NCI-H2107 (cell line): Measurements from ENCODE around the gene JDP2.
A peak's percentile ranks its signal among the peaks of the same experiment; 100 is the strongest.

Experiments
- DNase-seq: peaks from one replicate; lab custom pipeline; 2025; lab: John Stamatoyannopoulos, UW

JDP2 gene

GRCh38 chr14:75409316-75410205, 18.3 kb upstream of the JDP2 start:
- no peak for DNase-seq

- DNase-seq: peak; percentile 61
Observed at GRCh38 chr14:75411214-75411540, 16.6 kb upstream of the JDP2 start.

DNA sequence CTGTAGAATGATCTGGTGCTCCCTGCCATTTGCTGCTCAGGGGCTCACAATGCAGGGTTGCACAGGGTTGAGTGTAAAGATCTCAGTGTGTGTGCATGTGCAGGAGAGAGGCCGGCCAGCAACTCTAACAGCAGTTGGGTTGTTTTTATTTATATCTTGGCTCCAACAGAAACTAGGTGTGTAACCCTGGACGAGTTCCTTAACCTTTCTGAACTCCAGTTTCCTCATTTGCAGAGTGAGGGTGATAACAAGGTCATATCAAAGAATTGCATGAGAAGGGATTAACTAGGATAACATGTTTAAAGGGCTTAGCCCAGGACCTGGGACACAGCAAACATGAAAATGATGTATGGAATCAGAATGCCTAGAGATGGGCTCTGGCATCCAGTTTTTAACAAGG, 14.8 kb upstream of the JDP2 start:
- DNase-seq: no peak

DNA sequence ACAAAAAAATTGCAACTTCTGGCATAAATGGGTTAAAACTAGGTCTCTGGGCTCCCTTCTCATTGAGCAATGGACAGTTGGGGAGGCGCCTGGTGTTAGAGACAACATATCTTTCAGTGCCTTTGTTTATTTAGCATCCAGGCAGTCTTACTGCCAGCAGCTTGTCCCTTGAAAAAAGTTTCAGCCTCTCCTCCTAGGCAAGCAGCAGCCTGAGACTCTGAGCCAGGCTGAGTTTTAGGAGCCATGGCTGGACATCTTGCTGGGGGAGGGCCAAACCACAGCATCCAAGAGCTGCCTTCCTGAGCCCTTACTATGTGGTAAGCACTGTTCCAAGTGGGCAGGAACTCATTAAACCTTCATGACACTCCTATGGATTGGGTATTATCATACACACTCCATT, 10.1 kb upstream of the JDP2 start:
- no peak for DNase-seq

DNA sequence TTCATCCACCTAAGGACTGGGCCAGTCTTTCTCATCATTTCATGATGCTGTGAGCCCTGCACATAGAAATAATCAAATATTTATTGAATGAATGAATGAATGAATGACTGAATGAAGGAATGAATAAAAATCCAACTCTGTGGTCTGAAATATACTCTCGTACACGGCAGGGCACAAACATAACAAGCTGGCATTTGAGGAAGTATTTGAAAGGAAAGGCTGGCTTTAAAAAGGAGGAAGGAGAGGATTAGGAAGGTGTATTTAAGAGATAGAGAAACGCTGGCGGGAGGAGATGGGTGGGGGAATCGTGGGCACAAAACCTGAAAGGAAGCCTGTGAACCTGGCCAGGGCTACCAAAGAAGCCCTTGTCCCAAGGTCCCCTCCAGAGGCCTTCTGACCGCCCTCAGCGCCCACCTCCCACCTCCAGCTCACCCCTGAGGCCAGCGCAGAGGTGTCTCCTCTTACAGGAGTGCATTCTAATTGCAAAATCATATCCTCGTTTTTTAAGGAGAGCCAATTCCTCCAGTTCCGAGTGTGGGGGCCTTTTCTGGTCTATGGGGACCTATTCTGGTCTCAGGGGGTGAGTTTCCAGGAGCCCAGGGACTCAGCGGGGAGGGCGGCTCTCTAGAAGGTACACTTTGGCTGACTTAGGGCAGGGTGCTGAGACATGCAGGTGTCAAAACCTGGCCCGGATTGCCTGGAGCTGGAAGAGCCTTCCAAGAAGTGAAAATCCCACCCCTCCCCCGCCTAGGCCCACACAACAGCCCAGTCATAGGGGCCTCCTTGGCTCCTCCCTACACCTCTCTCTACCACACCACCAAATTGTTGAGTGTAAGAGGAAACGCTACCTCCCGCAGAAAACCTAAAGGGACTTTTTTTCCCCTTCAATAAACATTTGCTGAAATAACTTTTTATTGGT, 8.7 kb upstream of the JDP2 start:
- DNase-seq: peak; percentile 44

DNA sequence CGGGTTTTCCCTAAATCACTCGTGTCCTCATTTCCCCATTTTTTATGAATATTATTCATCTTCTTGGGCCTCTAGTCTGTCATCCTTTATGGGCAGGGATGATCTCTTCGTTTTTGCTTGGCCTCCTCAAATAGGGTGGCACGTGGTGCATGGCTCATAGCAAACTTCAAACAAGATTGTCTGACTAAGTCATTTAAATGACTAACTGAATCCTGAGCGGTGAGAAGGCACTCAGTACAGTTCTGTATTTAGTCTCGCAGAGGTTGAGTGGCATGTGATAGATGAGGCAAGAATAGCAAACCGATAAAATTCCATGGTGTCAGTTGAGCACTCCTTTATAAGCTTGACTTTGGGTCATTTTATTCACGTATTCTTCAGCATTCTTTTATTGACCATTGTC, 5.7 kb upstream of the JDP2 start:
- no peak for DNase-seq

DNA sequence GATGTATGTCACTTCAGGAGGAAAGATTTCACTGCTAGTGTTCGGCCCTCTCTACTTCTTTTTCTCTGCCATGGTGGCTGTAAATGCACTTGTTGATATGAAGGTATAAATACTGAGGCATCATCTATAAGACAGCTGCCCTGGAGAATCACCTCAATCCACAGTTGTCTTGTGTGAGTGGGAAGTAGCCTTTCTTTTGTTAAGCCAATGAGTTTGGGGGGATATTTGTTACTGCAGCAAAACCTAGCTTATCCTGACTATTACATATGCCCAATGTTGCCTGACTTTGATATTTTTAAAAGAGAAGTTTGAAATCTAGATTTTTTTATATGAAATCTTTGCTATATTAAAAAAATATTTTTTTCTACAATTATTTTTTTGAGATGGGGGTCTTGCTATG, 3.3 kb upstream of the JDP2 start:
- no peak for DNase-seq

DNA sequence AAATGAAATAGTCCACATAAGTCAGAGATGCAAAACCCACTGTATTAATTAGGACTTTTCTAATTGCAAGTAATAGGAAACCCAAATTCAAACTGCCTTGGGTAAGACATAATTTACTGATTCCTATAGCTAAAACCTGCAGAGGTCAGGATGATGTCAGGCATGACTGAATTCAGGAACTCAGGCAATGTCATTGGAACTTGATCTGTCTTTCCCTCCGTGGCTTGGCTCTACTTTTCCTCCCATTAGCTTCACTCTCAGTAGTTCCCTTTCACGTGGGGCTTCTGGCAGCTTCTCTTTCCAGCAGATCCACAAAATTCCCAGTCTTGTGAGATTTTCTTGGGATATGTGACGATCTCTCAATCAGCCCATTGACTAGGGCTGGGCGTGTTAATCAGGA, 2.4 kb upstream of the JDP2 start:
- DNase-seq: no peak

DNA sequence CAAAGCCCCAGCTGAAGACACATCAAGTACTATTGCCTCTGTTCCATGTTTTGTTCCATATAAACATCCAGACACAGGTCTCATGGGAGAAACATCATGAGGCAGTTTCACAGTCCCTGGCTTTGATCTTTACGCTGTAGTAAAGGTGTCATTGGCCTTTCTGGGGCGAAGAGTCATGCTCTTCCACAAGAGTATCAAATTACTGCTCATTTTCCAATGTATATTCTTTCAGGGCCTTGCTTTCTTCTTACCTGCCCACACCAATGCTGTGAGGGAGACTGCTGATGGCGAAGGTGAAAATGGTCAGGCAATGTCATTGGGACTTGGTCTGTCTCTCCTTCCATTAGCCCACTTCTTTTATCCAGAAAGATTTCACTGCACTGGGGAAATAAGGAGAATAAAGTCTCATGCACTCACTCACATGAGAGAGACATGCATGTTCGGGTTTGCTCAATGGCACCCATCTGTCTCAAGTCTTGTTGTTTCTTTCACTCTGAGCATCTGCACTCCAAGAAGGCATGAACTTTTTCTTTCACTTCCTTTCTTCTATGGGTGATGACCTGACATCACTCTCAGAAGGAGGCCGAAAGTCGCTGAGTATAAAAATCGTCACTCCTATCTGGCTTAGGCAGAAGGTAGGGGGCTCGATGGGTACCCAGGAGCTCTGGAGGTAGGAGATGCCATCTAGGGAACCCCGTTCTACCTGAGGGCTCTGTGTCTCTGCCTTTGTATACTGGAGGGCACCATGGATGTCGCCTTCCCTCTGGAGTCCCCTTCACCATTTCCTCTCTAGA, 1.3 kb upstream of the JDP2 start:
- no peak for DNase-seq

GRCh38 chr14:75427126-75427481, 718 bp upstream of the JDP2 start:
- DNase-seq: no peak

DNA sequence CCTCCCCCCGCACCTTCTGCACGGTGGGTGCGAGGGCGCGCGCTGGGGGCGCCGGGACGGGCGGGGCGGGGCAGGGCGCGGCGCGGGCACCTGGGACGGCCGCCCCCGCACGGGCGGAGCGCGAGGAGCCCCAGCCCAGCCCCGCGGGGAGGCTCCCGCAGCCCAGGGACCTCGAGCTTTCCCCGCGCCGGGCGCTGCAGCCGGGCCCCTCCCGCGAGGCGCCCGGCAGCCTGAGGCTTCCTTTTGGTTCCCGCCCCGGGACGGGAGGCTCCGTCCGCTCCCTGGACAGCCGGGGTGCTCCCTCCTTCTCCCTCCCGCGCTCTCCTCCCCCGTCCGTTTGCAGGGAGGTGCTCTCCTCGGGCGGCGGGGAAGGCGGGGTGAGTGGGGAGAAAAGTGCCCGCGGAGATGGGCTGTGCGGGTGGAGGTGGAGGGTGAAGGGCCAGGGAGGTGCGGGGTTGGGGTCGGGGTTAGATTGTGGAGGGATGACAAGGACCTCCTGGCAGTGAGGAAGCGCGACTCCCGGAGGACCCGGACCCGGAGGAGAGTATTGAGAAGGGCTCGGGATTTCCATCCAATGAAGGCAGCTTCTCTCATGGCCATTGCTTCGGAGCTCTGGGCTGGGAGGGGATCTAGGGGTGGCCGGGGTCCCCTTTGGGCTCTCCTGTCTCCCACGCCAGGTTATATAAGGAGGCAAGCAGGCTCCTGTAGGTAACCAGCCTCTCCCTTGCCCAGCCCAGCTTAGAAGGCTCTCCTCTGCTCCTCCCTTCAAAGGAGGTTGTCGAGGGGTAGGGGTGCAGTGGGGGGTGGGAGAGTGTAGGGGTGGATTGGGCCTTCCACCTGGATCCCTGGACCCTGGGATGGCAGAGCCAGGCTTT, 645 bp downstream of the JDP2 start:
- DNase-seq: peak; percentile 19

GRCh38 chr14:75429562-75429961, 1.7 kb downstream of the JDP2 start:
- no peak for DNase-seq

- no peak for DNase-seq
Observed at GRCh38 chr14:75430116-75430515, 2.3 kb downstream of the JDP2 start.

DNA sequence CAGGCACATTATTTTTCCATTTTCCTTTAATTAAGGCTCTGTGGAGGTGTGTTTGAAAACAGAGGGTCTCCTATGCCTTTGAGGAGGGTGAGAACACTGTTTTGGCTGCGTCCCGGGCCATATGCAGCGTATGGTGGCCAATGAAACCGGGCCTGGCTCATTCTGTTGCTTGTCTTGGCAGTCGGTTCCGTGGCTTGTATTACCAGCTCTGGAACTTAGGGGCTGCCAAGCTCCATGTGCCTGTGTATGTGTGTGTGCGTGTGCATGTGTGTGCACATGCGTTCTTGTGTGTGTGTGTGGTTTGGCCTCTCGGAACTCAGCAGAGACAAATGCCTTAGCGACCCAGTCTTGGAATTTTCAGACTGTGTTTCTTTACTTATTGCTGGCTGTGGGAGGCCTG, 2.7 kb downstream of the JDP2 start:
- no peak for DNase-seq

- no peak for DNase-seq
Observed at GRCh38 chr14:75430976-75431375, 3.2 kb downstream of the JDP2 start.

DNA sequence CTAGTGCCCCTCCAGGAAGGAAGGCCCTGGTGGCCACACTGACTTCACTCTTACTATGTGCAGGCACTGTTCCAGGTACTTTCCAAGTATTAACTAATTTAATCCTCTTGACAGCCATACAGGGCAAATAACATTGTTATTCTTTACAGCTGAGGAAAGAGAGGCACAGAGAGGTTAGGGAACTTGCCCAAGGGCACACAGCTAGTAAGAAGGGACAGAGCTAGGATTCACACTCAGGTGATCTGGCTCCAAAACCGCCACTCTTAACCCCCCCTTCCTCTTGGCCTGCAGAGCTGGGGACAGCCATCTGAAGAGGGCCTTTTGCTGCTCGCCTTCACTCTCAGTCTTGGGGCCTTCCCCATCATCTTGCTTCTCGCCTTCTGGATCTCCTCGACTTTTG, 4.0 kb downstream of the JDP2 start:
- no peak for DNase-seq

GRCh38 chr14:75432411-75432810, 4.6 kb downstream of the JDP2 start:
- DNase-seq: no peak

DNA sequence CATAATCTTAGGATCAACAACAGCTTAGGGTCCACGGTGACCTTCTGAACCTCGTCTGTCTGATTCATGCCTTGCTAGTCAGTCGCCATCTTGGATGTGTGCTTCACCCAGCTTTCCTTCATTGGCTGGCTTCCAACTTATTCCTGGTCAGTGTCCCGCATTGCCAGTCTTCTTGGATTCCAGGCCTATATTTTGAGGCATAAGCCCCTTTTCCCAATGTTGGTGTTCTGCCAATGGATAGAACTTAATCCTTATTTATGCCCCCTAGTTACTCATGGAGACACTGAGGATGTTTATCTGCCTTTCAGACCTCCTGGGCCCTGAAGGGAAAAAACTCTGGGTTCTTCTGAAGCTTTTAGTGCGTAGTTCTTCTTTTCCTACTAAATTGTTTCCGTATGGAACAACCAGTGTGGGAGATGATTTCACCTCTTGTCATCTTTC, 5.8 kb downstream of the JDP2 start:
- DNase-seq: no peak

- DNase-seq: no peak
Observed at GRCh38 chr14:75434138-75434889, 6.5 kb downstream of the JDP2 start.

GRCh38 chr14:75434890-75435248, 7.0 kb downstream of the JDP2 start:
- no peak for DNase-seq

- no peak for DNase-seq
Observed at GRCh38 chr14:75435473-75435872, 7.7 kb downstream of the JDP2 start.
